OCI-LY1 (cell line): ENCODE results near the gene PRKG1.
"Not testable (repeated sequence)": the region's sequence is repeated elsewhere in the genome, so short reads cannot be mapped to it uniquely, and the experiment has no call there.

Experiments used
- H2AFZ ChIP-seq: fragments of 200-600 bp; sonication (generic), shearing (Covaris generic); 2 replicates; pipeline ENCODE4 v1.6.0; 2014; ENCODE audit warnings: antibody characterized with exemption, mild to moderate bottlenecking, low read length
- H3F3A ChIP-seq: fragments of 200-600 bp; sonication (generic), shearing (Covaris generic); 2 replicates; pipeline ENCODE4 v1.6.0; 2014; ENCODE audit warnings: mild to moderate bottlenecking, antibody characterized with exemption, low read length, moderate library complexity; ENCODE audit not compliant: insufficient read depth
- H3K27ac ChIP-seq: fragments of 200-600 bp; sonication (generic); 2 replicates; pipeline ENCODE4 v1.5.1; 2014; ENCODE audit warnings: low read length, mixed run types, mild to moderate bottlenecking, low read depth; ENCODE audit not compliant: poor library complexity, severe bottlenecking
- H3K27me3 ChIP-seq: fragments of 200-600 bp; sonication (generic); 2 replicates; pipeline ENCODE4 v1.6.0; 2014; ENCODE audit warnings: antibody characterized with exemption, mild to moderate bottlenecking, low read length, moderate library complexity; ENCODE audit not compliant: insufficient read depth
- H3K36me3 ChIP-seq: fragments of 200-600 bp; sonication (generic); 2 replicates; pipeline ENCODE4 v1.6.1; 2014; ENCODE audit warnings: mild to moderate bottlenecking, antibody characterized with exemption, low read length, moderate library complexity, mixed read lengths; ENCODE audit not compliant: insufficient read depth
- H3K4me1 ChIP-seq: fragments of 200-600 bp; sonication (generic); 2 replicates; pipeline ENCODE4 v1.5.1; 2014; ENCODE audit warnings: mild to moderate bottlenecking, low read length, moderate library complexity; ENCODE audit not compliant: insufficient read depth, severe bottlenecking
- H3K4me2 ChIP-seq: fragments of 200-600 bp; sonication (generic), shearing (Covaris generic); 2 replicates; pipeline ENCODE4 v1.6.1; 2014; ENCODE audit warnings: low read length
- H3K4me3 ChIP-seq: fragments of 200-600 bp; sonication (generic); 2 replicates; pipeline ENCODE4 v1.5.1; 2014; ENCODE audit warnings: low read length, low read depth, mild to moderate bottlenecking, mixed read lengths; ENCODE audit not compliant: poor library complexity, severe bottlenecking
- H3K79me2 ChIP-seq: fragments of 200-600 bp; shearing (Covaris generic); 2 replicates; pipeline ENCODE4 v1.6.1; 2016; ENCODE audit warnings: mixed run types, low read length, mixed read lengths; ENCODE audit not compliant: insufficient read depth
- H3K9ac ChIP-seq: fragments of 200-600 bp; sonication (generic), shearing (Covaris generic); 2 replicates; pipeline ENCODE4 v1.6.1; 2014; ENCODE audit warnings: mild to moderate bottlenecking, low read length, mixed read lengths
- H3K9me2 ChIP-seq: fragments of 200-600 bp; sonication (generic), shearing (Covaris generic); 2 replicates; pipeline ENCODE4 v1.6.1; 2014; ENCODE audit warnings: low read depth, mild to moderate bottlenecking, low read length, mixed read lengths
- H3K9me3 ChIP-seq: fragments of 200-600 bp; shearing (Covaris generic); 2 replicates; pipeline ENCODE4 v1.6.1; 2014; ENCODE audit warnings: low read length, mixed read lengths
- H4K20me1 ChIP-seq: fragments of 200-600 bp; sonication (generic), shearing (Covaris generic); 2 replicates; pipeline ENCODE4 v1.6.0; 2016; ENCODE audit warnings: mild to moderate bottlenecking, low read length; ENCODE audit not compliant: insufficient read depth
- EZH2 ChIP-seq: fragments of 200-600 bp; sonication (generic), shearing (Covaris generic); IDR thresholded peaks from 2 replicates; pipeline ENCODE4 v1.8.0; 2017; ENCODE audit warnings: borderline replicate concordance, mixed run types, mild to moderate bottlenecking, antibody characterized with exemption, low read length, moderate library complexity, mixed read lengths
- TF ChIP-seq, protein P1 (sequence below): fragments of 200-600 bp; sonication (generic), shearing (Covaris generic); IDR thresholded peaks from 2 replicates; pipeline ENCODE4 v1.5.1; 2017; ENCODE audit warnings: mild to moderate bottlenecking, antibody characterized with exemption, low read length, moderate library complexity, mixed read lengths

Gene PRKG1

GRCh38 chr10:51685768-51686167, 611.5 kb downstream of the PRKG1 start:
- no peaks in the 10 kb centered on the region for H3K9me3 ChIP-seq
- no peaks in the 10 kb centered on the region for H3F3A ChIP-seq
- H3K9ac ChIP-seq = no peak overlapping the region
- no peak overlapping the region for H2AFZ ChIP-seq
- no peak overlapping the region for H3K27ac ChIP-seq
- no peaks in the 10 kb centered on the region for H3K4me1 ChIP-seq
- TF ChIP-seq, protein P1, sequence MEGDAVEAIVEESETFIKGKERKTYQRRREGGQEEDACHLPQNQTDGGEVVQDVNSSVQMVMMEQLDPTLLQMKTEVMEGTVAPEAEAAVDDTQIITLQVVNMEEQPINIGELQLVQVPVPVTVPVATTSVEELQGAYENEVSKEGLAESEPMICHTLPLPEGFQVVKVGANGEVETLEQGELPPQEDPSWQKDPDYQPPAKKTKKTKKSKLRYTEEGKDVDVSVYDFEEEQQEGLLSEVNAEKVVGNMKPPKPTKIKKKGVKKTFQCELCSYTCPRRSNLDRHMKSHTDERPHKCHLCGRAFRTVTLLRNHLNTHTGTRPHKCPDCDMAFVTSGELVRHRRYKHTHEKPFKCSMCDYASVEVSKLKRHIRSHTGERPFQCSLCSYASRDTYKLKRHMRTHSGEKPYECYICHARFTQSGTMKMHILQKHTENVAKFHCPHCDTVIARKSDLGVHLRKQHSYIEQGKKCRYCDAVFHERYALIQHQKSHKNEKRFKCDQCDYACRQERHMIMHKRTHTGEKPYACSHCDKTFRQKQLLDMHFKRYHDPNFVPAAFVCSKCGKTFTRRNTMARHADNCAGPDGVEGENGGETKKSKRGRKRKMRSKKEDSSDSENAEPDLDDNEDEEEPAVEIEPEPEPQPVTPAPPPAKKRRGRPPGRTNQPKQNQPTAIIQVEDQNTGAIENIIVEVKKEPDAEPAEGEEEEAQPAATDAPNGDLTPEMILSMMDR = no peak
- TF ChIP-seq EZH2 = no peak
- no peaks in the 10 kb centered on the region for H3K27me3 ChIP-seq
- H3K79me2 ChIP-seq = no peaks in the 10 kb centered on the region
- no peaks in the 10 kb centered on the region for H3K9me2 ChIP-seq
- H3K36me3 ChIP-seq = no peaks in the 10 kb centered on the region
- H3K4me2 ChIP-seq = no peak overlapping the region
- H3K4me3 ChIP-seq = no peak overlapping the region
- H4K20me1 ChIP-seq = no peaks in the 10 kb centered on the region

- no peak overlapping the region for H3K4me3 ChIP-seq
- TF ChIP-seq, protein P1 = no peak
- TF ChIP-seq EZH2 = no peak
- H3K9ac ChIP-seq = no peak overlapping the region
- no peak overlapping the region for H2AFZ ChIP-seq
- no peaks in the 10 kb centered on the region for H3K36me3 ChIP-seq
- no peaks in the 10 kb centered on the region for H3K9me2 ChIP-seq
- H3K27ac ChIP-seq = no peak overlapping the region
- no peaks in the 10 kb centered on the region for H3K79me2 ChIP-seq
- H3K9me3 ChIP-seq = no peaks in the 10 kb centered on the region
- no peaks in the 10 kb centered on the region for H3F3A ChIP-seq
- H3K4me1 ChIP-seq = no peaks in the 10 kb centered on the region
- H3K4me2 ChIP-seq = no peak overlapping the region
- H4K20me1 ChIP-seq = no peaks in the 10 kb centered on the region
- H3K27me3 ChIP-seq = no peaks in the 10 kb centered on the region
Observed at GRCh38 chr10:51687296-51687695, 613.0 kb downstream of the PRKG1 start.

- not testable (repeated sequence) for H3F3A ChIP-seq, H3K27me3 ChIP-seq, H4K20me1 ChIP-seq, H3K27ac ChIP-seq, H2AFZ ChIP-seq, H3K9me3 ChIP-seq, H3K79me2 ChIP-seq, H3K4me2 ChIP-seq, H3K9ac ChIP-seq, H3K4me1 ChIP-seq, H3K4me3 ChIP-seq, H3K36me3 ChIP-seq, H3K9me2 ChIP-seq
Observed at GRCh38 chr10:51688826-51689225, 614.5 kb downstream of the PRKG1 start.

DNA sequence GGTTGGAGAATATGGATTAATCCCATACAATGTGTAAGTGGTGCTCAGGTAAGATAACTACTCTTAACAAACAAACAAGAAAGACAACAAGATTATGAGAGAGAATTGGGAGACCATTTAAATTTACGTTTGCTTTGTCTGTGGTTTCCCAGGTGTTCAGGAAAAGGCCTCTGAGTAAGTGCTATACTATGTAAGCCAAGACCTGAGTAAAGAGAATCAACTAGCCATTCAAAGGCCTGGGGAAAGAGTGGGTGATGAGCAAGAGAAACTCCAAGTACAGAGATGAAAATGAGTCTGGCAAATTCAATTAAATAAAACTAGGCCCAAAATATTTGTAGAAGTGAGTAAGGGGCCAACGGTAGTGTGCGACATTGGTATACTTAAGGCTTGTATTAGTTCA, 615.2 kb downstream of the PRKG1 start:
- Histone ChIP-seq H3K4me3 (no peak overlapping the region), H3K4me2 (no peak overlapping the region)

More for the DNA sequence above, 615.2 kb downstream of the PRKG1 start:
- Histone ChIP-seq H3K4me1 (no peaks in the 10 kb centered on the region), H3K9me3 (no peaks in the 10 kb centered on the region), H3F3A (no peaks in the 10 kb centered on the region), H2AFZ (no peak overlapping the region), H3K27ac (no peak overlapping the region), H3K9me2 (no peaks in the 10 kb centered on the region), H3K27me3 (no peaks in the 10 kb centered on the region), H3K9ac (no peak overlapping the region), H3K36me3 (no peaks in the 10 kb centered on the region), H4K20me1 (0 out of 2 replicates have a peak, but pooled peaks cover 3% of the 10 kb centered on the region), H3K79me2 (no peaks in the 10 kb centered on the region)
- no peak for TF ChIP-seq EZH2
- TF ChIP-seq, protein P1 = no peak
